Islet of Langerhans (tissue), 1 donor: ENCODE measurements around the gene PLD4.
"Not testable (repeated sequence)": the region's sequence is repeated elsewhere in the genome, so short reads cannot be mapped to it uniquely, and the experiment has no call there.

Experiments used
- FAIRE-seq: peaks from one replicate; lab custom pipeline; 2011; peaks lifted over from hg19 to GRCh38; lab: Jason Lieb, UNC

The PLD4 gene

DNA sequence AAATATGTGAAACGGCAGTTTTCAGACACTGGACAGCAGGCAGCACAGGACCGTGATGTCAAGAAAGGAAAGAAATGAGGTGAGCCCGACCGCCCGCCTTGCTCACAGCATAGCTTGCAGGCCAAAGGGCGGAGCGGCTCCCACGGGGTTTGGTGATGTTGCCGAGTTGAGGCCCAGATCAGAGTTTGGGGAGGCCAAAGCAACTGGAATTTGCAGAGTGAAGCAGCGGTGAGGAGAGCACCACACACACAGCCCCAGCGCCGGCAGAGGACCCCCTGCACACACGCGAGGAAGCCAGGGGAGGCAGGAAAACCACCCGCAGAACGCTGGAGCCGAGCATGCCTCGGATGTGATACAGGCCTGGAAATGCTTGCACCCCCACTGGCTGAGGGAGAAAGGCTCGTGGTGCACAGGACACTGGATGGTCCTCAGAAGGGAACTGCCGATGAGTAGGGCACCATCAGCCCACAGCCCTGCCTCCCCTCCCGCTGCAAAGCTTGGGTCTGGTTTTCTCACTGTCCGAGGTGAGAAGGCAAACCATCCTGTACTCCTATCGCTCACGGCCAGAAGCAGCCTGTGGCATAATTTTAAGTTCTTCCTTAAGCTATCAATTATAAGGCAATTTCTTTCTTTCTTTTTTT lies 25.7 kb upstream of the PLD4 start:
- FAIRE-seq, result no peak

DNA sequence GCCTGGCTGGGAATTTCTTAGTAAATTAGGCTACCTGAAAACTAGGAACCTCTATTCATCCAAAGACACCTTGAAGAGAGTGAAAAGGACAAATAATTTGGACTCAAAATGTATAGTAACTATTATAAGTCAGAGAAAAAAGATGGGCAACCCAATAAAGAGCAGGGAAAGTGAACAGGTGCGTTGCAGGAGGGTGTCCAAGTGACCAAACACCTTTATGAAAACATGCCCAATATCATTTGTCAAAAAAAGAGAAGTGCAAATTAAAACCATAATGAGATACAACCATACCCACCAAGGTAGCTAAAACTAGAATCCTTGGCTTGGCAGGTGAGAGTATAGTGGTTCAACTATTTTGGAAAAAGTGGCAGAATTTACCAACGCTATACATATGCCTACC lies 24.9 kb upstream of the PLD4 start:
- no peak for FAIRE-seq

DNA sequence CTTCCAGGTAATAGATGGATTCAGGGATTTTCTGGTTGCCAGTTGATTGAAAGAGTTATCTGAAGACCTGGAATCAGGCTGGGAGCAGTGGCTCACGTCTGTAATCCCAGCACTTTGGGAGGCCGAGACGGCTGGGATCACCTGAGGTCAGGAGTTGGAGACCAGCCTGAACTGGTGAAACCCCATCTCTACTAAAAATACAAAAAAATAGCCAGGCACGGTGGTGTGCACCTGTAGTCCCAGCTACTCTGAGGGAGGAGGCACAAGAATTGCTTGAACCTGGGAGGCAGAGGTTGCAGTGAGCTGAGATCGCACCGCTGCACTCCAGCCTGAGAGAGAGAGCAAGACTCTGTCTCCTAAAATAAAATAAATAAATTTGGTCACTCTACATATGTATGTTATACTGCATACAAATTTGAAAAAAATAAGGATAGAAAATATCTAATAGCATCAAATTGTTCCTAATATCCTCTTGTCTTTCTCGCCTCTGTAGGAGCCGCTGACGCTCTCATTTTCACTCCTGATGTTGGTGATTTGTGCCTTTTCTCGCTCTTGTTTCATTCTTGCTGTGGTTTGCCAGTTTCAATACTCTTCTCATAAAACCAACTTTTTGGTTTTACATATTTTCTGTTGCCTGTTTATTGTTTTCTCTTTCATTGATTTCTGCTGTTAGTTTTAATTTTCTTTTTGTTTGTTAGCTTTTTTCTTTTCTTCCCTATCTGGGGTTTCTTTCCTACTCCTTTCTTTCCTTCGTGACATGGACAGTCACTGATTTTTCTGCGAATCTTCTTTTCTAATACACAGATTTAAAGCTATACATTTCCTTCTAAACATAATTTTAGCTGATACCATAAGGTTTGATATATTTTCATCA lies 23.8 kb upstream of the PLD4 start:
- FAIRE-seq, result no peak

DNA sequence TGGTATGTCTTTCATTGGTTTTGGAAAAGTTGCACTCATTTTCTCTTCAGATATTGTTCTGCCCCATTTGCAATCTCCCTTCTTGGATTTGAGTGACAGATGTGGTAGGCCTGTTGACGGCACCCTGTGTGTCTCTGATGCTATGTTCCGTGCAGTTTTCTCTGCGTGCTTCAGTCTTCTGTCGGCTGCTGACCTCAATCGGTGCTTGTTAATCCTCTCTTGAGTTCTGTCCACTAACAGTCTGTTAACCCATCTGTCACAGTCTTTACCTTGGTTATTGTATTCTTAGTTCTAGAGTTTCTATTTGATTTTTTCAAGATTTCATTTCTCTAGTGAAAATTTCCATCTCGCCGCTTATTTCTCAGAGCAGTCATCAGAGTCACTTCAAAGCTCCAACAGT lies 20.7 kb upstream of the PLD4 start:
- no peak for FAIRE-seq

DNA sequence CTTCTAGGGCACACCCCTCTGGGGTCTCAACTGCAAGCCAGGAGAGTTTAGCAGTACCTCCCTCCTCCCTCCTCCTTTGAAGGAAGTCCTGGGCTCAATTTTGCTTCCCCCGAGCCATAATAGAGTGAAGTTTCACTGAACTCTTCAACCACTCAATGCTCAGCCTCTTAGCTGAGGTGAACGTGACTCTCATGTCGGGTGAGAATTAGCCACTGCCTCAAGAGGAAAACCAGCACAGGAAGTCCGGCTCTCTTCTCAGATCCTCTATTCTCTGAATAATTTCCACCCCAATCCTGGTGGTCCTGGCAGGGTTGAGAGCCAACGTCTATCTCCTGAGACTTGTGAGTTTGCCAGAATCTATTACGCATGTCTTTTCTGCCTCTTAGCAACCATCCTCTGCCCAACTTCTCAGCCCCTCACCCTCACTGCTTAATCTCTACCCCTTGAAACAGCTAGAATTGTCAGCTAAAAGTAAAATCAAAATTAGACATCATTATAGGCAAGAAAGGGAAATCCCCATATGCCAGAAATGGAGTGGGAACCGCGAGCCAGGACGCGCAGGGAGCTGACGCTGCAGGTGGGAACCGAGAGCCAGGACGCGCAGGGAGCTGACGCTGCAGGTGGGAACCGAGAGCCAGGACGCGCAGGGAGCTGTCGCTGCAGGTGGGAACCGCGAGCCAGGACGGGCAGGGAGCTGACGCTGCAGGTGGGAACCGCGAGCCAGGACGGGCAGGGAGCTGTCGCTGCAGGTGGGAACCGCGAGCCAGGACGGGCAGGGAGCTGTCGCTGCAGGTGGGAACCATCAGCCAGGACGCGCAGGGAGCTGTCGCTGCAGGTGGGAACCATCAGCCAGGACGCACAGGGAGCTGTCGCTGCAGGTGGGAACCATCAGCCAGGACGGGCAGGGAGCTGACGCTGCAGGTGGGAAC lies 19.8 kb upstream of the PLD4 start:
- FAIRE-seq, result not testable (repeated sequence)

DNA sequence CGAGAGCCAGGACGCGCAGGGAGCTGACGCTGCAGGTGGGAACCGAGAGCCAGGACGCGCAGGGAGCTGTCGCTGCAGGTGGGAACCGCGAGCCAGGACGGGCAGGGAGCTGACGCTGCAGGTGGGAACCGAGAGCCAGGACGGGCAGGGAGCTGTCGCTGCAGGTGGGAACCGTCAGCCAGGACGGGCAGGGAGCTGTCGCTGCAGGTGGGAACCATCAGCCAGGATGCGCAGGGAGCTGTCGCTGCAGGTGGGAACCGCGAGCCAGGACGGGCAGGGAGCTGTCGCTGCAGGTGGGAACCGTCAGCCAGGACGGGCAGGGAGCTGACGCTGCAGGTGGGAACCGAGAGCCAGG lies 19.1 kb upstream of the PLD4 start:
- not testable (repeated sequence) for FAIRE-seq

DNA sequence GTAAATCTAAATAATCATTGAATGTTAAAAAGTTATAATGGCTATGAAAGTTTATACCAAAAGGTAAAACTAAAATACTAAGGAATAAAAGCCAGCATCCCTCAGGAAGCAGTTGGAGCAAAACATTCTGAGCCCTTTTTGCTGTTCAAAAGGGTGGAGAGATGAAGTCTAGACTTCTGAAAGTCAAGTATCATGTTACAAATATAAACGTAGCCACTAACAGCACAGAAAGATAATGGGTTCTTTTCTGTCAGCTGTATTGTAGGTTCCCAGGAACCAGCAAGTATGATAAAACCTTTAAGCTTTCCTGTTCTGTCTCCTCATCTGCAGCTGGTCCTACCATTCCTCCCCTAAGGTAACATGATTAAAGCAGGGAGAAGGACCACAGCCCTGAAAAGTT lies 16.4 kb upstream of the PLD4 start:
- FAIRE-seq, result no peak

DNA sequence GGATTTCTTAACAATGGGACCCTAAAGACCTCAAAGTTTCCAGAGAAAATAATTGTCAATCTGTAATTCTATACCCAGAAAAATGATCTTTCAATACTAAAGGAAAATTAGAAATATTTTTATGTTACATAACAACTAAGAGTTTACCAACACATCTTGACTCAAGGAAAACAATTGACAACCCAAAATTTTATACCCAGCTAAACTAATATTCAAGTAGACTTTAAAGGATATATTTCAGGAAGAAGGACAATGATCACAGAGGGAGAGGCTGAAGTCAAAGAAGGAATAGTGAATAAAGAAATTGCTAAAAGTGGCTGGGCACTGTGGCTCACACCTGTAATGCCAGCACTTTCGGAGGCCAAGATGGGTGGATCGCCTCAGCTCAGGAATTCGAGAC lies 12.6 kb upstream of the PLD4 start:
- no peak for FAIRE-seq

DNA sequence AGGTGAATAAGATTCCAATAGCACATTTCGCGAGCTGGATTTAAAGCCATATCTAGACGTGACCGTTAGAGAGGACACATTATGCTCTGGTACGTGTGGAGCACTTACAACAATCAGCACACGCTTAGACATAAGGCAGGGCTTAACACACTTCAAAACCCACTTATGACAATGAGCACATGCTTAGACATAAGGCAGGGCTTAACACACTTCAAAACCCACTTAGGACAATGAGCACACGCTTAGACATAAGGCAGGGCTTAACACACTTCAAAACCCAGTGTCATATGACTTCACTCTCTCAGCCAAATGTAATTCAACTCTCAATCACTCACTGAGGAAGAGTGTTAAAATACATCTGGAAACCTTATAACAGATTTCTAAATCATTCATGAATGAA lies 11.2 kb upstream of the PLD4 start:
- FAIRE-seq, result no peak

DNA sequence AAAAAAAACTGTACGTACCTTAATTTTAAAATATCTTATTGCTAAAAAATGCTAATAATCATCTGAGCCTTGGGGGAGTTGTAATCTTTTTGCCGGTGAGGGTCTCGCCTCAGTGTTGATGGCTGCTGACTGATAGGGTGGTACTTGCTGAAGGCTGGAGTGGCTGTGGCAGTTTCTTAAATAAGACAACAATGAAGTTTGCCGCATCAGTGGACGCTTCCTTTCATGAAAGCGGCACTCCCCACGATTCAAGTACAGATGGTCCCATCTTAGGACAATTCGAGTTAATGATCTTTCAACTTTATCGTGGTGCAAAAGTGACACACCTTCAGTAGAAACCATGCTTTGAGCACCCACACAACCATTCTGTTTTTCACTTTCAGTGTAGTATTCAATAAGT lies 7.6 kb upstream of the PLD4 start:
- FAIRE-seq, result no peak

DNA sequence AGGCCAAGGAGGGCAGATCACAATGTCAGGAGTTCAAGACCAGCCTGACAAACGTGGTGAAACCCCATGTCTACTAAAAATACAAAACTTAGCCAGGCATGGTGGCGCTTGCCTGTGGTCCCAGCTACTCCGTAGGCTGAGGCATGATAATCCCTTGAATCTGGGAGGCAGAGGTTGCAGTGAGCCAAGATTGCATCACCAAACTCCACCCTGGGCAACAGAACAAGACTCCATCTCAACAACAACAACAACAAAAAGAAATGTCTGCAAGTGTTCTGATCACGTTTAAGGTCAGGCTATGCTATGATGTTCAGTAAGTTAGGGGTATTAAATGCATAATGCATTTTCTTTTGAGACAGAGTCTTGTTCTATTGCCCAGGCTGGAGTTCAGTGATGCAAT lies 6.7 kb upstream of the PLD4 start:
- FAIRE-seq, result no peak

DNA sequence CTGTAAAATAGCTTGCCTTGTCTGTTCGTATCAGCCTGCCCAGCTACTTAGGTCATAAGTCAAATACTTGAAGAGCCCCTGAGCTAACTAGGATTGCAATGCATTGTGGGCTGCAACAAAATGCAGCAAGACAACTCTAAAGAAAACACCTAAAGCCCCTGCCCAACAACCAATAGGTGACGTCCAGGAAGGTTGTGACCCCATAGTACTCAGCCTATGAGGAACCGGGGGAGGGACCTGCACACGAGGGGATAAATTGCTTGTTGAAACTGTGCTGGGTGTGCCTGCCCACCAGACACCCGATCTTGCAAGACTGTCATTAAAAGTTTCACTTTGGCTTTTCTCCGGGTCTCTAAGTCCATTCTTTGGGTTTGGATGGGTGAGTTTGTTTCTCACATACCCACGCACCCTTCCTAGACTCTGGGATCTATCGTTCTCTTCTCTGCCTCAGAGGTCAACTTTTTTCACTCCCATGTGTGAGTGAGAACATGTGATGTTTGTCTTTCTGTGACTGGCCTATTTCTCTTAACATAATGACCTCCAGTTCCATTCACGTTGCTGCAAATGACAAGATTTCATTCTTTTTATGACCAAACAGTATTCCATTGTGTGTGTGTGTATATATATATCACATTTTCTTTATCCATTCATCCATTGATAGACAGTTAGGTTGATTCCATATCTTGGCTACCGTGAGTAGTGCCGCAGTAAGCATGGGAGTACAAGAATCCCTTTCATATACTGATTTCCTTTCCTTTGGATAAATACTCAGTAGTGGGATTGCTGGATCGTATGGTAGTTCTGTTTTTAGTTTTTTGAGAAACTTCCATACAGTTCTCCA lies 5.3 kb upstream of the PLD4 start:
- not testable (repeated sequence) for FAIRE-seq

DNA sequence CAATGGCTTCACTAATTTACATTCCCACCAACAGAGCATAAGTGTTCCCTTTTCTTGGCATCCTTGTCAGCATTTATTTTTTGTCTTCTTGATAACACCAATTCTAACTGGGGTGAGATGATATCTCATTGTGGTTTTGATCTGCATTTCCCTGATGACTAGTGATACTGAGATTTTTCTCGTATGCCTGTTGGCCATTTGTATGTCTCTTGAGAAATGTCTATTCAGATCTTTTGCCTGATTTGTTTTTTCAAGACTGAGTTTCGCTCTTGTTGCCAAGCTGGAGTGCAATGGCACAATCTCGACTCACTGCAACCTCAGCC lies 4.7 kb upstream of the PLD4 start:
- no peak for FAIRE-seq

DNA sequence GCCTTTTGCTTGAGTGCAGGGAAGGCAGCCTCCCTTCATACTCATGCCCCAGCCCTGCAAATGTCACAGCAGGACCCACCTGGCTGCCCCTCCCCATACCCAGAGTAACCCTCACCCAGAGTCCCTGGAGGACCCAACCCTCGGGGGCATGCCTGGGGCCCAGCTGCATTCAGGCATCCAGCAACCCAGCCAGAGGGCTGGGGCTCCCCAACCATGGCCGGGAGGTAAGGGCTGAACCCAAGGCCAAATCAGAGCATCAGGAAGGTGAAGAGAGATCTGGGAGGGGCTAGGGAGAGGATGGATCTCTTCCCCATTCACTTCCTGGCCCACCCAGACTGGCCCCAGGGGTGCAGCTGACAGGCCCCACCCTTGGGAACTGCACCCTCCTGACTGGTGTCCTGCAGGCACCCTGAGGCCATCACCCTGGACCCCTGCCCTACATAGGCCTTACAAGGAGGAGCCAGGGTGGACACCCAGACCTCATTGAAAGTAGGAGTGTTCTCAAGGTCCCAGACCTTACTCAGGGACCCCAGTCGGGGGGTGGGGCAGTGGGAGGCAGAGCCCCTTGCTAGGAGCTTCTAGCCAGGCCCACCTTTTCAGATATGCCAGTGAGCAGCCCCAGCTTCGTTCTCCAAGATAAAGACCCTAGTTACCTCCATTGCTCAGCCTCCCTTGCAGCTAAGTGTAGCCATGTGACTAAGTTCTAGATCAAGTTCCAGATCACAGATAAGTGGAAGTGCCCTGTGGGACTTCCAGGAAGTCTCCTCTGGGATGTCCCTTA lies 849 bp upstream of the PLD4 start:
- FAIRE-seq, result no peak

DNA sequence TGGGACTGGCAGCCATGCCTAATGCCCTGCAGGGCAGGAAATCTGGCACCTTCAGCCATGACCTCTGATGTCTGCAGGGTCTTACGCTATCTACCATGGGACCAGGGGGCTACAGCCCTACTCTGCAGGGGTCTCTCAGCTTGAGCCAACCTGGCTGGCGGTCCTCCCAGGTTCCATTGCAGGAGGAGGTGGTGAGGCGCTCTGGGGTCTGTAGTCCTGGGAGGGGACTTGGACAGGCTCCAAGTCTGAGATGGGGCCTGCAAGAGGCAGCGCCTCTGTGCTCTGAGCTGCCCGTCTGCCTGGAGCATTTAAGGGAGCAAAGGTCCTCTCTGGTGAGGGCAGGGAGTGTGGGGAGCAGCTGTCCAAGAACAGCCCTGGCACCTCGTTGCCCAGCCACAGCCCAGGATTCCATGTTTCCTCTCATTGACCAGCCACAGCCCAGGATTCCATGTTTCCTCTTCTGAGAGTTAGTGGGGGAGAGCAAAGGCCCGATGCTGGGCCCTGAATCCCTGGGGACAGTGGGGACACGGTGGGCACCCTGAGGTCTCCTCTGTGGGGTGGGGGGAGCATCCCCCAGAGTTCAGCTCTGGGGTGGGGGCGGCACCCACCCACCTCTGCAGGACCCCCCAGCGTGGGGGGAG lies 655 bp downstream of the PLD4 start:
- no peak for FAIRE-seq

DNA sequence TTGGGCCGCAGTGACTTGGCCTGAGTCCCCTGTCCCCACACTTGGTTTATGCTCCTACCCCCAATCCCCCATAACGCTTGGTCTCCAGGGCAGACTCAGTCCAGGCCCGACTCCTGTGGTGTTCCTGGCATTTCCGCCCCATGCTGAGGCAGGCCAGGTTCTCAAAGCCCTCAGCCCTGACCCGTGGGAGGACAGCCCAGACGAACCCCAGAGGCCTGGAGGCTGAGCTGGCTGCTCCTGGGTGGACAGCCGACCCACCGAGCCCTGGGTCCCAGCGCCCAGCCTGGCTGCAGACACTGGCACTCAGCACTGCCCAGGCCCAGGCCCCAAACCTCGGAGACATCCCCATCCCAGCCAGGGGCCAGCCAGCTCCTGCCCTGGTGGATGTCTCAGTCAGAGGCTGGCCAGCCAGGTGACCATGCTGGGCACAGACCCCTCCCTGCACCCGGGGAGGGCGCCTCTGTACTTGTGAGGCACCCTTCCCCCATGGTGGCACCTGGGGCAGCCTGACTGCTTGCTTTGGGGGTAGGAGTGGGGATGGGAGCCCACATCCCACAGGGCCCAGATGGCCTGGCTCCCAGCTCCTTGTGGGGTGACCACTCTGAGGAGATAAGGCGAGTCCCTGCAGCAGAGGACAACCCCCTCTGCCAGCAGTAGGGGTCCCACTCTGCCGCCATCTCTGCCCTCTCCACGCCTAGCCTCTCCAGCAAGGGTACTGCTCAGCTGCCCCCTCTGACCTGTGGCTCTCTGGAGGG lies 1.4 kb downstream of the PLD4 start:
- FAIRE-seq, result no peak

DNA sequence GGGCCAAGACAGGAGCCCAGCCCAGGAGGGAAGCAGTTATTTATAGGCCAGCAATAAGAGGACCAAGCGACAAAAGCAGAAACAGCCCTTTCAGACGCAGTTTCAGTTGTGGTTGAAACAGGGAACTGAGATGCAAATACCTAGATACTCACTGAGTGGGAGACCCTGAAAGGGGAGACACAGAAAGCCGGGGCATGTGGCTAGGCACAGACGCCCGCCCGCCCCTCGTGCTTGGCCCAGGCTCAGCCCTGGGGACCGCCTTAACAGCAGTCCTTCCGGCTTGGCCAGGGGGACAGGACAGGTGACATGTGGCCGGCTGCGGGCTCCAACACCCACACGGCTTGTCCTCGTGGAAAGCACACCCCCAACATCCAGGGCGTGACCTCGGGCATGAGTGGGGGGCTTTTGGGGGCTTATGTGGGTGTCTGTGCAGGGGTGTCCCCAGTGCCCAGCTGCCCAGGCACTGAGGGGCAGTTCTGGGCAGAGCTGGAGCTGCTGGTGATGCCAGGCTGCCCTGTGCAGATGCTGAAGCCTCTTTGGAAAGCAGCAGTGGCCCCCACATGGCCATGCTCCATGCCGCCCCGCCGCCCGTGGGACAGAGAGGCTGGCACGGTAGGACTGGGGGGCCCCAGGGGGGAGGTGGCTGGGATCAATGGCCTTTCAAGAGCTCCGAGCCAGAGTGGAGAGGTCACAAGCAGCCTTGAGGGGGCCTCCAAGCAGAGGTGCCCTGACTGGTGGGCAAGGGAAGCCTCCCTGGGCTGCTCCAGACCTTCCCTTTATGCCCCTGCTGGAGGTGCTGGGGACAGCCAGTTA lies 2.1 kb downstream of the PLD4 start:
- FAIRE-seq, result no peak

DNA sequence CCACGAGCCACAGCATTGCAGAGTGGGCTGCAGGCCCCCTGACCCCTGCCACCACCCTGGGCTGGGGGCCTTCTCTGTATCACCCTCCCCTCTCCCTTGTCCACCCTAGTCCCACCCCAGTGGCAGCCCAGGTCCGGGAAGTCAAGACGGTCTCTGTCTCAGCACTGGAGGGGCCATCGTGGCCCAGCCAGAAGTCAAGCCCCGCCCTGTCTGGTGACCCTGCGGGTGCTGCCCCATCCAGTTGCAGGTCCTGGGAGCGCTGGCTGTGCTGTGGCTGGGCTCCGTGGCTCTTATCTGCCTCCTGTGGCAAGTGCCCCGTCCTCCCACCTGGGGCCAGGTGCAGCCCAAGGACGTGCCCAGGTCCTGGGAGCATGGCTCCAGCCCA lies 2.7 kb downstream of the PLD4 start:
- no peak for FAIRE-seq

DNA sequence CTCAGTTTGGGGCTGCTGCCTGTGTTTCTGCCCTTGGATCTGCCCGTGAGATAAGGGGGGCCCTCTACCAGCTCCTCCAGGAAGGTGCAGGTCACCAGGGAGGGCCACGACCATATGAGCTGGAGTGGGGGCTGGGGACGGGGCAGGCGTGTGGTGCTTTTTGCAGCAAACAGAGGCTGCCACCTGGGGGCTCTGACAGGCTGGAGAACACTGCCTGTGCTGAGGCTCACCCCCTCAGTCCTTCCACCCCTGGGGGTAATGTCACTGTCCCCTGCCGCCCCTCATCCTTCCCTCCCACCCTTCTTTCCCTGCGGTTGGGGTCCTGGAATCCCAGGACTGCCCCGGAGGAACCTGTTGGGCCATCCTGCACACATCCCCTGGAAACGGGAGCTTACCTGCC lies 3.2 kb downstream of the PLD4 start:
- FAIRE-seq, result no peak
